Measurements from ENCODE around the gene ACCSL. TPM values are rescaled to one million over a fixed set of nuclear protein-coding genes. Genes with fewer than 3 reads are reported as not detected.

ACCSL gene
- total and polyA plus RNA-seq, 2 donors (not counting 1 experiment from before 2014, with no cell fraction given), result not detected

- Mint-ChIP-seq H3K4me1 (peaks cover 23% of the 10 kb centered on the region), H3K27me3 (no peaks in the 10 kb centered on the region), H3K9me3 (ENCODE audit: insufficient read depth) (no peaks in the 10 kb centered on the region), H3K27ac (no peak overlapping the region), H3K4me3 (no peak overlapping the region)
- Histone ChIP-seq H4K20me1 (ENCODE audit: control insufficient read depth, insufficient read depth, low read length, poor library complexity, severe bottlenecking) (peaks cover 26% of the 10 kb centered on the region), H3K27me3 (replicated peaks in 1 of 4; ENCODE audit: control extremely low read depth in 1 of 4, control insufficient read depth in 3 of 4, insufficient read depth in 4 of 4, low read length in 3 of 4) (no peaks in the 10 kb centered on the region), H3K27ac (ENCODE audit: low read length in 2 of 2) (no peak overlapping the region), H3K4me1 (ENCODE audit: control insufficient read depth in 2 of 2, insufficient read depth in 2 of 2, low read length in 2 of 2) (peaks cover 9% of the 10 kb centered on the region in 2 donors), H3K9ac (ENCODE audit: low read length) (no peak overlapping the region), H3K9me3 (ENCODE audit: control extremely low read depth in 1 of 3, control insufficient read depth in 2 of 3, insufficient read depth in 1 of 3, low read length in 2 of 3) (no peaks in the 10 kb centered on the region), H3K79me2 (ENCODE audit: control insufficient read depth, insufficient read depth, low read length) (peaks cover 36% of the 10 kb centered on the region), H3K4me3 (ENCODE audit: control extremely low read depth in 1 of 5, extremely low read depth in 1 of 5, insufficient read depth in 1 of 5, low read depth in 2 of 5, low read length in 4 of 5) (no peak overlapping the region), H3K4me2 (replicated peaks; ENCODE audit: low read depth, low read length, poor library complexity, severe bottlenecking) (no peak overlapping the region), H3K36me3 (replicated peaks in 1 of 2; ENCODE audit: control extremely low read depth in 1 of 2, control insufficient read depth in 1 of 2, extremely low read depth in 1 of 2, insufficient read depth in 2 of 2, low read length in 1 of 2) (no peaks in the 10 kb centered on the region), H2AFZ (ENCODE audit: insufficient read depth, low read depth, low read length, poor library complexity, severe bottlenecking) (no peak overlapping the region)
- DNase-seq (no peak), ATAC-seq (ENCODE audit: low read depth) (no peak)
- ChIA-PET CTCF (interaction anchor here (0.6 to 1.6 kb wide), 3 partner anchors 9 to 1412 kb away, joined by 3 to 5 read pairs (median 4); no protein-coding TSS in a partner anchor), POLR2A (no interaction called here)
- no peak for TF ChIP-seq CTCF (IDR thresholded peaks at IDR 0.05)
- no peak for TF ChIP-seq EZH2 (IDR thresholded peaks at IDR 0.05; ENCODE audit: borderline replicate concordance, insufficient read depth, low read depth, low read length, poor library complexity, severe bottlenecking)
- 93% methylated on average over 2 of the region's 2 CpGs for WGBS (ENCODE audit: insufficient coverage)
- intact Hi-C loops (cut with micrococcal nuclease), result no loop called here
These were observed 53.3 kb downstream of the ACCSL start for GRCh38 chr11:44101098-44101497.

DNA sequence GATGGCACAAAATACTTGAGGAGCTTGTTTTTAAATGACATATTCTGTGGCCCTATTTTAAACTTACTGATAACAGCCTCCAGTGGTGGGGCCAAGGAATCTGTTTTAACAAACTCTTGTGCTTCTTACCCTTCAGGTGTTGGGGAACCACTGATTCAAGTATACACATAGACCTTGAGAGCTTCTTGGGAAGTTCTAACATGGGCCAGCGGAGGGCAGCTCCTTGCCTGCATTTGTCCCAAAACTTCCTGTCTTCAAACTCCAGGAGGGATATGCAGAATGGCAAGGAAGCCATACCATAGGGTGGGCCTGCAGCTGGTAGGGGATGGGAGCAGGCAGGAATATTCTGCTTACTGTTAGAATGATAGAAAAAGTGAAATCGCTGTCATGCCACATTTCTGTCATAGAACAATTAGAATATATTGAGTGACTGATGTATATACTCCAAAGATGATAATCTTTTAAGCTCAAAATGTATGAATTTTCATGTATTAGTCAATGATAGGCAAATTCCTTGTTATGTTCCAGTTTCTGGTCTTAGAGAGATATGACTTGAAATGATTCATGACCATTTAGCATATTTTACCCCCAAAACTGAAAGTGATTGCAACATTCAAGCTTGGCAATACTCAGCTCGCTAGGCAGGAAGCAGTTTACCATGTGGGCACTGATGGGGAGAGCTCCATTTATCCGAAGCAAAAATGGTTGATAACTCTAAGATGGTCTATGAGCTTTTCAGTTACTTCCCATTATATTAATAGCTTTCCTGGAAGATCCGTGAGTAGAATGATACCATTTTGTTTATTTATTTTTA, 56.9 kb downstream of the ACCSL start:
- H4K20me1 ChIP-seq (ENCODE audit: control insufficient read depth, insufficient read depth, low read length, poor library complexity, severe bottlenecking), result peaks cover 22% of the 10 kb centered on the region
- CTCF ChIA-PET, result interaction anchor here (0.5 to 4.5 kb wide), 3 partner anchors 11 to 33 kb away, joined by 3 to 61 read pairs (median 3); partner anchors contain the start of gene EXT2
- H3K4me2 ChIP-seq (replicated peaks; ENCODE audit: low read depth, low read length, poor library complexity, severe bottlenecking), result no peak overlapping the region
- H3K4me1 Mint-ChIP-seq, result peaks cover 7% of the 10 kb centered on the region
- TF ChIP-seq EZH2 (IDR thresholded peaks at IDR 0.05; ENCODE audit: borderline replicate concordance, insufficient read depth, low read depth, low read length, poor library complexity, severe bottlenecking), result no peak
- no peak for TF ChIP-seq CTCF (IDR thresholded peaks at IDR 0.05)
- POLR2A ChIA-PET, result no interaction called here
- H2AFZ ChIP-seq (ENCODE audit: insufficient read depth, low read depth, low read length, poor library complexity, severe bottlenecking), result no peak overlapping the region
- no peaks in the 10 kb centered on the region for H3K9me3 ChIP-seq (ENCODE audit: control extremely low read depth in 1 of 3, control insufficient read depth in 2 of 3, insufficient read depth in 1 of 3, low read length in 2 of 3)
- H3K36me3 ChIP-seq (replicated peaks in 1 of 2; ENCODE audit: control extremely low read depth in 1 of 2, control insufficient read depth in 1 of 2, extremely low read depth in 1 of 2, insufficient read depth in 2 of 2, low read length in 1 of 2), result peaks cover 0 to 3% of the 10 kb centered on the region in 2 experiments
- H3K27me3 ChIP-seq (replicated peaks in 1 of 4; ENCODE audit: control extremely low read depth in 1 of 4, control insufficient read depth in 3 of 4, insufficient read depth in 4 of 4, low read length in 3 of 4), result no peaks in the 10 kb centered on the region
- H3K27ac ChIP-seq (ENCODE audit: low read length in 2 of 2), result no peak overlapping the region
- no peaks in the 10 kb centered on the region for H3K4me1 ChIP-seq (ENCODE audit: control insufficient read depth in 2 of 2, insufficient read depth in 2 of 2, low read length in 2 of 2)
- H3K27me3 Mint-ChIP-seq, result no peaks in the 10 kb centered on the region
- 100% methylated on average over 1 of the region's 5 CpGs for WGBS (ENCODE audit: insufficient coverage)
- no peak overlapping the region for H3K4me3 ChIP-seq (ENCODE audit: control extremely low read depth in 1 of 5, extremely low read depth in 1 of 5, insufficient read depth in 1 of 5, low read depth in 2 of 5, low read length in 4 of 5)
- no peak overlapping the region for H3K27ac Mint-ChIP-seq
- no peak overlapping the region for H3K4me3 Mint-ChIP-seq
- no peak for ATAC-seq (ENCODE audit: low read depth)
- H3K9me3 Mint-ChIP-seq (ENCODE audit: insufficient read depth), result no peaks in the 10 kb centered on the region
- intact Hi-C loops (cut with micrococcal nuclease), result loop anchor here (1.0 kb wide), 1 partner anchor 9 kb away; the partner anchor contains the start of gene EXT2
- H3K9ac ChIP-seq (ENCODE audit: low read length), result no peak overlapping the region
- peaks cover 17% of the 10 kb centered on the region for H3K79me2 ChIP-seq (ENCODE audit: control insufficient read depth, insufficient read depth, low read length)
- no peak for DNase-seq

Measured in B cell (primary cell).